Measurements from ENCODE around the gene KCNQ5.

DNA sequence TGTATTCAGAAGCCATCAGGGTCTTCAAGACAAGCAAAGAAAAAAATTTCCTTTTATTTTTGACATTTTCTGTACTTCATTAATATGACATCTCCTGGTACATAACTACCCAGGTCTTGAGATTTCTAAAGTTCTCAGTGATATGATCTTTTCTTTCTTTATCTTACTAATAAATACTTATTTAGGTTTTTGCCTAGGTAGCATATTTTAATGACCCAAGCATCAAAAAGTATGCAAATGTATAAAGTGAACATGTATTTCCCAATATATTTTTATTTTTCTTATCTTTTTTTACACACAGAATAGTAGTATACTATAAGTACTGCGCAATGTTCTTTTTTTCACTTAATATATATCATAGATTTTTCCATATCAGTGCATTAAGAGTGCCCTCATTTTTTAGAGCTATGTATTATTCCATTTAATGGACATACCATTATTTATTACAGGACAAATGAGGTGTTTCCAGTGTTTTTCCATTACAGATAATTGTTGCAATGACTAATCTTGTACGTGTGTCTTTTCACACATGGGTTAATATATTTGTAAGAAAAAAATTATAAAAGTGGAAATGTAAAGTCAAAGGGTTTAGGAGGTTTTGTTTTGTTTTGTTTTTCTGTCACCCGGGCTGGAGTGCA is 107.0 kb downstream of the KCNQ5 start:
- TF ChIP-seq, protein P1, sequence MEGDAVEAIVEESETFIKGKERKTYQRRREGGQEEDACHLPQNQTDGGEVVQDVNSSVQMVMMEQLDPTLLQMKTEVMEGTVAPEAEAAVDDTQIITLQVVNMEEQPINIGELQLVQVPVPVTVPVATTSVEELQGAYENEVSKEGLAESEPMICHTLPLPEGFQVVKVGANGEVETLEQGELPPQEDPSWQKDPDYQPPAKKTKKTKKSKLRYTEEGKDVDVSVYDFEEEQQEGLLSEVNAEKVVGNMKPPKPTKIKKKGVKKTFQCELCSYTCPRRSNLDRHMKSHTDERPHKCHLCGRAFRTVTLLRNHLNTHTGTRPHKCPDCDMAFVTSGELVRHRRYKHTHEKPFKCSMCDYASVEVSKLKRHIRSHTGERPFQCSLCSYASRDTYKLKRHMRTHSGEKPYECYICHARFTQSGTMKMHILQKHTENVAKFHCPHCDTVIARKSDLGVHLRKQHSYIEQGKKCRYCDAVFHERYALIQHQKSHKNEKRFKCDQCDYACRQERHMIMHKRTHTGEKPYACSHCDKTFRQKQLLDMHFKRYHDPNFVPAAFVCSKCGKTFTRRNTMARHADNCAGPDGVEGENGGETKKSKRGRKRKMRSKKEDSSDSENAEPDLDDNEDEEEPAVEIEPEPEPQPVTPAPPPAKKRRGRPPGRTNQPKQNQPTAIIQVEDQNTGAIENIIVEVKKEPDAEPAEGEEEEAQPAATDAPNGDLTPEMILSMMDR (IDR thresholded peaks at IDR 0.05) = no peak
- no peak for TF ChIP-seq POLR2A (IDR thresholded peaks at IDR 0.05)
